ENCODE results near the gene MYL3. TPM values are rescaled to one million over a fixed set of nuclear protein-coding genes. Genes with fewer than 3 reads are reported as not detected.

The MYL3 gene
- total RNA-seq, 1 donor from 2014 or later: not detected

GRCh38 chr3:46845860-46846623, 17.2 kb downstream of the MYL3 start:
- no peak overlapping the region for H3K4me3 Mint-ChIP-seq (ENCODE audit: unreplicated experiment)
- no peaks in the 10 kb centered on the region for H3K4me1 Mint-ChIP-seq (ENCODE audit: low read depth, unreplicated experiment)
- peaks cover 4% of the 10 kb centered on the region for H3K36me3 Mint-ChIP-seq (ENCODE audit: unreplicated experiment)
- peak; percentile 66 for TF ChIP-seq CTCF (IDR thresholded peaks at IDR 0.05; ENCODE audit: partially characterized antibody, unreplicated experiment)
- H3K27ac Mint-ChIP-seq (ENCODE audit: unreplicated experiment): no peak overlapping the region
- DNase-seq: peak; percentile 72
- peaks cover 1% of the 10 kb centered on the region for H3K9me3 Mint-ChIP-seq (ENCODE audit: unreplicated experiment)
- H3K27me3 Mint-ChIP-seq (ENCODE audit: unreplicated experiment): peaks cover 2% of the 10 kb centered on the region

GRCh38 chr3:46845397-46845859, 17.8 kb downstream of the MYL3 start:
- Mint-ChIP-seq H3K4me1 (ENCODE audit: low read depth, unreplicated experiment) (no peaks in the 10 kb centered on the region), H3K27ac (ENCODE audit: unreplicated experiment) (no peak overlapping the region), H3K4me3 (ENCODE audit: unreplicated experiment) (peak overlapping the region; percentile 52), H3K9me3 (ENCODE audit: unreplicated experiment) (peaks cover 1% of the 10 kb centered on the region), H3K27me3 (ENCODE audit: unreplicated experiment) (peaks cover 2% of the 10 kb centered on the region), H3K36me3 (ENCODE audit: unreplicated experiment) (peaks cover 4% of the 10 kb centered on the region)
- TF ChIP-seq CTCF (IDR thresholded peaks at IDR 0.05; ENCODE audit: partially characterized antibody, unreplicated experiment): no peak
- no peak for DNase-seq

- H3K9me3 Mint-ChIP-seq (ENCODE audit: unreplicated experiment): peaks cover 1% of the 10 kb centered on the region
- DNase-seq: no peak
- no peak overlapping the region for H3K27ac Mint-ChIP-seq (ENCODE audit: unreplicated experiment)
- H3K27me3 Mint-ChIP-seq (ENCODE audit: unreplicated experiment): peaks cover 2% of the 10 kb centered on the region
- no peaks in the 10 kb centered on the region for H3K4me1 Mint-ChIP-seq (ENCODE audit: low read depth, unreplicated experiment)
- peaks cover 4% of the 10 kb centered on the region for H3K36me3 Mint-ChIP-seq (ENCODE audit: unreplicated experiment)
- H3K4me3 Mint-ChIP-seq (ENCODE audit: unreplicated experiment): no peak overlapping the region
- TF ChIP-seq CTCF (IDR thresholded peaks at IDR 0.05; ENCODE audit: partially characterized antibody, unreplicated experiment): no peak
Measured at GRCh38 chr3:46844881-46845312, 18.3 kb downstream of the MYL3 start.

GRCh38 chr3:46844397-46844796, 18.8 kb downstream of the MYL3 start:
- H3K4me1 Mint-ChIP-seq (ENCODE audit: low read depth, unreplicated experiment): no peaks in the 10 kb centered on the region
- peaks cover 6% of the 10 kb centered on the region for H3K36me3 Mint-ChIP-seq (ENCODE audit: unreplicated experiment)
- H3K9me3 Mint-ChIP-seq (ENCODE audit: unreplicated experiment): peaks cover 2% of the 10 kb centered on the region
- peaks cover 2% of the 10 kb centered on the region for H3K27me3 Mint-ChIP-seq (ENCODE audit: unreplicated experiment)
- no peak for TF ChIP-seq CTCF (IDR thresholded peaks at IDR 0.05; ENCODE audit: partially characterized antibody, unreplicated experiment)
- no peak for DNase-seq
- H3K4me3 Mint-ChIP-seq (ENCODE audit: unreplicated experiment): no peak overlapping the region
- H3K27ac Mint-ChIP-seq (ENCODE audit: unreplicated experiment): no peak overlapping the region

- Mint-ChIP-seq H3K27ac (ENCODE audit: unreplicated experiment) (no peak overlapping the region), H3K4me1 (ENCODE audit: low read depth, unreplicated experiment) (no peaks in the 10 kb centered on the region), H3K4me3 (ENCODE audit: unreplicated experiment) (no peak overlapping the region), H3K9me3 (ENCODE audit: unreplicated experiment) (peaks cover 5% of the 10 kb centered on the region), H3K36me3 (ENCODE audit: unreplicated experiment) (peaks cover 12% of the 10 kb centered on the region), H3K27me3 (ENCODE audit: unreplicated experiment) (peaks cover 2% of the 10 kb centered on the region)
- TF ChIP-seq CTCF (IDR thresholded peaks at IDR 0.05; ENCODE audit: partially characterized antibody, unreplicated experiment): no peak
- no peak for DNase-seq
Measured at GRCh38 chr3:46843508-46843907, 19.7 kb downstream of the MYL3 start.

Measured in glutamatergic neuron (in vitro differentiated cells).